ENCODE data around the gene LPIN3.

LPIN3 gene

GRCh38 chr20:41379551-41379950 lies 38.9 kb downstream of the LPIN3 start:
- H3K36me3 ChIP-seq (ENCODE audit: control insufficient read depth, insufficient read depth, low read length) = no peaks in the 10 kb centered on the region
- no peak overlapping the region for H3K4me3 ChIP-seq (ENCODE audit: low read length)
- WGBS (ENCODE audit: insufficient coverage, insufficient read length) = no CpG with 5 or more reads among the region's 2 CpGs
- no peak overlapping the region for H3K27ac ChIP-seq (ENCODE audit: low read length)
- H3K4me1 ChIP-seq (ENCODE audit: control insufficient read depth, insufficient read depth, low read length) = no peaks in the 10 kb centered on the region; the same call in 1 of the 2 replicates
- H3K27me3 ChIP-seq (ENCODE audit: control insufficient read depth, insufficient read depth, low read length) = no peaks in the 10 kb centered on the region
- DNase-seq (ENCODE audit: low read depth, low spot score) = no peak
- no peaks in the 10 kb centered on the region for H3K9me3 ChIP-seq (ENCODE audit: control insufficient read depth, insufficient read depth, low read length)

DNA sequence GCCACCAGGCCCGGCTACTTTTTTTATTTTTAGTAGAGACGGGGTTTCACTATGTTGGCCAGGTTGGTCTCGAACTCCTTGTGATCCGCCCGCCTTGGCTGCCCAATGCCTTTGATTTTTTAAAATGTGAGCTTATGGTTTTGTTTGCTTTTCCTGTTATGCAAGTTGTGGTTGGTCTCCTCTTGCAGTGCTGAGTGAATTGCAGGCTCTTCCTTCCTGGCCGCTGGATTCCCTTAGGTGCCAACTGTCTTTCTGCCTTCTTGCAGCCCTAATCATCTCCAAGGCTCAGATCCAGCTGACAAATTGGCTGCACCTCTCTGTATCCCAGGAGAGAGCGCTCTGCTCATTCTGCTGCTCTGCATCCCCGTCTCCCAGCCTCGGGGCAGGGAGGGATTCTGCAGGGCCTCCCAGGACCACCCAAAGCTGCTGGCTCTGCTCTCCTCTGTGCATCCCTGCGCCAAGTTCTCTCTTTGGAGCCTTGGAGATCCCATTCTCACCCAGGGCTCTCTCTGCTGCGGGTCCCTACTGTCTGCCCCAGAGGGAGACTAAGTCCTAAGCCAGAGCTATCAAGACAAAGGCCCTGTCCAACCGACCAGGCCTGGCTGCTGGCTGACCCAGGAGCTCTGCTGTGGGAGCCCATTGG lies 40.1 kb downstream of the LPIN3 start:
- Histone ChIP-seq H3K4me1 (ENCODE audit: control insufficient read depth, insufficient read depth, low read length) (no peaks in the 10 kb centered on the region; the same call in 1 of the 2 replicates), H3K9me3 (ENCODE audit: control insufficient read depth, insufficient read depth, low read length) (no peaks in the 10 kb centered on the region), H3K27me3 (ENCODE audit: control insufficient read depth, insufficient read depth, low read length) (no peaks in the 10 kb centered on the region), H3K27ac (ENCODE audit: low read length) (no peak overlapping the region), H3K4me3 (ENCODE audit: low read length) (no peak overlapping the region), H3K36me3 (ENCODE audit: control insufficient read depth, insufficient read depth, low read length) (no peaks in the 10 kb centered on the region)
- DNase-seq (ENCODE audit: low read depth, low spot score) = no peak
- WGBS (ENCODE audit: insufficient coverage, insufficient read length) = no CpG with 5 or more reads among the region's 12 CpGs

DNA sequence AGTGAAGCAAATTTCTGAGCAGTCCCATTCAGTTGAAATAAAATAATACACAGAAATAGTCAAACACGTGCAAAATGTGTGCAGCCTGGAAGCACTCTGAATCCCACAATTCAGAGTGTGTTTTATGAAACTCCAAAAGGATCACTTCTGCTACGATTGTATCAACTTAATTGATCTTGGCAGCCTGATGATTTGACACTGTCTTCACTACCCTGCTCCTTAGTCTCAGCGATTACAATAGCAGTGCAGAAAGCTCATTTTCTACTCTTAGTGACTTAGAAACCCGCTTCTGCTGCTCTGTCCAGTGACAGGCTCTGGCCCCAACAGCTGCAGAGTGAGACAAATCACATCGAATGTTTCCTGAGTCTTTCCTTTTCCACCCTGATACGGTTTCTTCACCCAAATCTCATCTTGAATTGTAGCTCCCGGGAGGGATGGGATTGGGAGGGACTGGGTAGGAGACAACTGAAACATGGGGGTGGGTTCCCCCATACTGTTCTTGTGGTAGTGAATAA lies 42.2 kb downstream of the LPIN3 start:
- H3K4me1 ChIP-seq (ENCODE audit: control insufficient read depth, insufficient read depth, low read length) = no peaks in the 10 kb centered on the region
- H3K27me3 ChIP-seq (ENCODE audit: control insufficient read depth, insufficient read depth, low read length) = no peaks in the 10 kb centered on the region
- WGBS (ENCODE audit: insufficient coverage, insufficient read length) = no CpG with 5 or more reads among the region's 7 CpGs
- no peak overlapping the region for H3K27ac ChIP-seq (ENCODE audit: low read length)
- H3K9me3 ChIP-seq (ENCODE audit: control insufficient read depth, insufficient read depth, low read length) = no peaks in the 10 kb centered on the region
- no peaks in the 10 kb centered on the region for H3K36me3 ChIP-seq (ENCODE audit: control insufficient read depth, insufficient read depth, low read length)
- DNase-seq (ENCODE audit: low read depth, low spot score) = no peak
- H3K4me3 ChIP-seq (ENCODE audit: low read length) = no peak overlapping the region

DNA sequence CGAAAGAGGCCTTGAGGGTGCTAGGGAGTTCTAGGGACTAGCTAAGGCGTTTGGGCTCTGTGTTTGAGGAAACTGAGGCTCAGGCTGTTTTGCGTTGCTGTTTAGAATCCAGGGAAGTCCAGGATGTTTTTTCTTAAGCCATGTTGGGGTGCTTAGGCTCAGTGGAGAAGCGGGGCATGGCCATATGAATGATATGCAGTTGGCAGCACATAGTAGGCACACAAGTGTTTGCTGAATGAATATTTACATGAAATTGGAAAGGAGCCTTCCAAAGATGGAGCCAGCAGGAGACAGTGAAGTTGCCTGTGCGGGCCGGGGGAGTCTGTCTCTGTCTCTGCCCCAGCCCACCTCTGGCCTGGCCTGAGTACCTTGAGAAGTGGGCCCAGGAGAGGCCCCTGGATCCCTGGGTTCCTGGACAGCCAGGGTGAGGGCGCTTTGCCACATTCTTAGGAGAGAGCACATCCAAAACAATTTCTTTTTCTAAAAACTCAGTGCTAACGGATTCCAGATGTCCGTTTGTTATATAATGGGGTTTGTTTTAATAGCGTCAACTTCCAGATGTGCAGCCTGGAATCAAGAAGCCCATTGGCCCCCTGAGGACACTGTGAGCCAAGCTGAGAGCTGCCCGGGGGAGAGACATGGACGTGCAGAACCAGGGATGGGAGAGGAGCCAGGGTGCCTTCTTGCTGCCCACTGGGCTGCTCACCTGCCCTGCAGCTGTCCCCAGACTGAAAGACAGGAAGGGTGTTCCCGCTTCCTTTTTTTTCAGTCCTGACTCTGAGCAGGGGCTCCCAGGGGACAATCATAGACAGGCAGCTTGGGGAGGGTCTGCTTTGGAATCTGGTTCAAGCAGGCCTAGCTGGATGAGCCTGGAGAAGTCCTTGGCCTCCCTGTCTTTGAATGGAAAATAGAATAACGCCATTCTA lies 46.1 kb downstream of the LPIN3 start:
- WGBS (ENCODE audit: insufficient coverage, insufficient read length) = no CpG with 5 or more reads among the region's 14 CpGs
- DNase-seq (ENCODE audit: low read depth, low spot score) = no peak
- Histone ChIP-seq H3K36me3 (ENCODE audit: control insufficient read depth, insufficient read depth, low read length) (no peaks in the 10 kb centered on the region), H3K27me3 (ENCODE audit: control insufficient read depth, insufficient read depth, low read length) (no peaks in the 10 kb centered on the region), H3K4me3 (ENCODE audit: low read length) (no peak overlapping the region), H3K4me1 (ENCODE audit: control insufficient read depth, insufficient read depth, low read length) (no peaks in the 10 kb centered on the region), H3K9me3 (ENCODE audit: control insufficient read depth, insufficient read depth, low read length) (no peaks in the 10 kb centered on the region), H3K27ac (ENCODE audit: low read length) (no peak overlapping the region)

DNA sequence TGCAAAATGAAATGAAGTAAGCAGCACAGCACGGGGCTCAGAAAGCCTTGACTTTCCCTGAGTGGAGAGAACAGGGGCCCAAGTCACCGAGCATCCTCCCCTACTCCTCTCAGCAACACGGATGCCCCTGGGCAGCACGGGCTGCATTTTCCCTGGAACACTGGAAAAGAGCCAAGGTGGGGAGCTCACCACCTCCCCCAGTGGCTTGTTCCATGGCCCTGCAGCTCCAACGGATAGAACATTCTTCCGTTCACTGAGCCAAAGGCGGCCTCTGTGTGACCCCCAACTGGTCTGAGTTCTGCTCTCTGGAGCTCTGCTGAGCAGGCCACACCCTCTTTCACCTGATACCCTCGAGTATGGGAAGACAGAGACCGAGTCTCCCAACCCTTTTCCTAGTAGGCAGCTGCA lies 46.8 kb downstream of the LPIN3 start:
- DNase-seq (ENCODE audit: low read depth, low spot score) = no peak
- WGBS (ENCODE audit: insufficient coverage, insufficient read length) = no CpG with 5 or more reads among the region's 9 CpGs
- no peaks in the 10 kb centered on the region for H3K27me3 ChIP-seq (ENCODE audit: control insufficient read depth, insufficient read depth, low read length)
- no peak overlapping the region for H3K4me3 ChIP-seq (ENCODE audit: low read length)
- no peaks in the 10 kb centered on the region for H3K36me3 ChIP-seq (ENCODE audit: control insufficient read depth, insufficient read depth, low read length)
- H3K9me3 ChIP-seq (ENCODE audit: control insufficient read depth, insufficient read depth, low read length) = no peaks in the 10 kb centered on the region
- H3K4me1 ChIP-seq (ENCODE audit: control insufficient read depth, insufficient read depth, low read length) = no peaks in the 10 kb centered on the region
- no peak overlapping the region for H3K27ac ChIP-seq (ENCODE audit: low read length)

GRCh38 chr20:41390889-41391288 lies 50.3 kb downstream of the LPIN3 start:
- Histone ChIP-seq H3K27ac (ENCODE audit: low read length) (no peak overlapping the region), H3K27me3 (ENCODE audit: control insufficient read depth, insufficient read depth, low read length) (no peaks in the 10 kb centered on the region), H3K9me3 (ENCODE audit: control insufficient read depth, insufficient read depth, low read length) (no peaks in the 10 kb centered on the region), H3K4me1 (ENCODE audit: control insufficient read depth, insufficient read depth, low read length) (peaks cover 1% of the 10 kb centered on the region; the same call in 1 of the 2 replicates), H3K36me3 (ENCODE audit: control insufficient read depth, insufficient read depth, low read length) (no peaks in the 10 kb centered on the region), H3K4me3 (ENCODE audit: low read length) (no peak overlapping the region)
- WGBS (ENCODE audit: insufficient coverage, insufficient read length) = no CpG with 5 or more reads among the region's 3 CpGs
- no peak for DNase-seq (ENCODE audit: low read depth, low spot score)

GRCh38 chr20:41391587-41392001 lies 51.0 kb downstream of the LPIN3 start:
- H3K4me1 ChIP-seq (ENCODE audit: control insufficient read depth, insufficient read depth, low read length) = peaks cover 4% of the 10 kb centered on the region; the same call in 1 of the 2 replicates
- no CpG with 5 or more reads among the region's 10 CpGs for WGBS (ENCODE audit: insufficient coverage, insufficient read length)
- H3K9me3 ChIP-seq (ENCODE audit: control insufficient read depth, insufficient read depth, low read length) = no peaks in the 10 kb centered on the region
- H3K27ac ChIP-seq (ENCODE audit: low read length) = no peak overlapping the region
- no peaks in the 10 kb centered on the region for H3K36me3 ChIP-seq (ENCODE audit: control insufficient read depth, insufficient read depth, low read length)
- H3K27me3 ChIP-seq (ENCODE audit: control insufficient read depth, insufficient read depth, low read length) = no peaks in the 10 kb centered on the region
- DNase-seq (ENCODE audit: low read depth, low spot score) = no peak
- no peak overlapping the region for H3K4me3 ChIP-seq (ENCODE audit: low read length)

GRCh38 chr20:41392295-41392694 lies 51.7 kb downstream of the LPIN3 start:
- H3K27ac ChIP-seq (ENCODE audit: low read length) = no peak overlapping the region
- no peak overlapping the region for H3K4me3 ChIP-seq (ENCODE audit: low read length)
- no peaks in the 10 kb centered on the region for H3K9me3 ChIP-seq (ENCODE audit: control insufficient read depth, insufficient read depth, low read length)
- peaks cover 4% of the 10 kb centered on the region; the same call in 1 of the 2 replicates for H3K4me1 ChIP-seq (ENCODE audit: control insufficient read depth, insufficient read depth, low read length)
- DNase-seq (ENCODE audit: low read depth, low spot score) = no peak
- no peaks in the 10 kb centered on the region for H3K36me3 ChIP-seq (ENCODE audit: control insufficient read depth, insufficient read depth, low read length)
- WGBS (ENCODE audit: insufficient coverage, insufficient read length) = no CpG with 5 or more reads among the region's 1 CpG
- H3K27me3 ChIP-seq (ENCODE audit: control insufficient read depth, insufficient read depth, low read length) = no peaks in the 10 kb centered on the region

DNA sequence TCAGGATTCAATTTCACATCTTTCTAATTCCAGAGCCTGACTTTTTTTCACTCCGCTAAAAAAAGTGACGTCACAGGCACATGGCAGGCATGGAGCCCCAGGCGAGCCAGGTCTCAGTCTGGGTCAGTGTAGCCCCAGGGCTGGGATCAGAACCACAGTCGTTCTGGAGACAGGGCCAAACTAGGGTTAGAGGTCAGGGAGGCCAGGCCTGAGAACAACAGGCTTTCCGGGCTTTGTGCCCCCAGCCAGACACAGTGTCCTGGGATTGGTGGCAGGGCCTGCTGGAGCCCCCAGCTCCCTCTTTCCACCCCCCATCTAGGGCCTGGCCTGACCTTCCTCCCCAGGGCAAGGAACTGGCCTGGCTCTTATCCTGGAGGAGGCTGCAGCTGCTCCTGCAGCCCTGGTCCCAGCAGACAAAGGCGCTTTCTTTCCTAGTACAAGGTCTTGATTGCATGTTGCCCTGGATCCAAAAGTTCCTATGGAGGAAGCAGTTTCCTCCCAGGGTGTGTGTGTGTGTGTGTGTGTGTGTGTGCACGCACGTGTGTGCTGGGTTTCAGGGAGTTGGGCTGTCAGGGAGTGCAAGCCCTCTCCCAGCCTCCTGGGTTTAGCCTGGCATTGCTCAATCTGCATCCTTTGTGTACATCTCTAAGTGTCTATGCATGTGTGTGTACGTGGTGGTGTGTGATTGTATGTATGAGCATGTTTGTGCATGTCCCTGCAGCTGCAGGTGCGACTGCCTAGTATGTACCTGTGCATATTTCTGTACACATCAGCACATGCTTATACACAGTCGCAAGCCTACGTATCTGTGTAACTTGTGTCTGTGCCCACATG lies 52.5 kb downstream of the LPIN3 start:
- Histone ChIP-seq H3K4me1 (ENCODE audit: control insufficient read depth, insufficient read depth, low read length) (peaks cover 4% of the 10 kb centered on the region; the same call in 1 of the 2 replicates), H3K27me3 (ENCODE audit: control insufficient read depth, insufficient read depth, low read length) (no peaks in the 10 kb centered on the region), H3K36me3 (ENCODE audit: control insufficient read depth, insufficient read depth, low read length) (no peaks in the 10 kb centered on the region), H3K9me3 (ENCODE audit: control insufficient read depth, insufficient read depth, low read length) (no peaks in the 10 kb centered on the region), H3K27ac (ENCODE audit: low read length) (no peak overlapping the region), H3K4me3 (ENCODE audit: low read length) (no peak overlapping the region)
- WGBS (ENCODE audit: insufficient coverage, insufficient read length) = no CpG with 5 or more reads among the region's 12 CpGs
- DNase-seq (ENCODE audit: low read depth, low spot score) = no peak

- H3K9me3 ChIP-seq (ENCODE audit: control insufficient read depth, insufficient read depth, low read length) = no peaks in the 10 kb centered on the region
- no peak for DNase-seq (ENCODE audit: low read depth, low spot score)
- H3K36me3 ChIP-seq (ENCODE audit: control insufficient read depth, insufficient read depth, low read length) = no peaks in the 10 kb centered on the region
- peaks cover 4% of the 10 kb centered on the region; the same call in 1 of the 2 replicates for H3K4me1 ChIP-seq (ENCODE audit: control insufficient read depth, insufficient read depth, low read length)
- H3K4me3 ChIP-seq (ENCODE audit: low read length) = no peak overlapping the region
- no peaks in the 10 kb centered on the region for H3K27me3 ChIP-seq (ENCODE audit: control insufficient read depth, insufficient read depth, low read length)
- H3K27ac ChIP-seq (ENCODE audit: low read length) = no peak overlapping the region
- no CpG with 5 or more reads among the region's 3 CpGs for WGBS (ENCODE audit: insufficient coverage, insufficient read length)
These were observed 53.1 kb downstream of the LPIN3 start for GRCh38 chr20:41393705-41394066.

Data from iPS DF 6.9 (cell line).